Ascending aorta (tissue), 2 donors: Measurements from ENCODE around the gene ZBTB7A. TPM values are rescaled to one million over a fixed set of nuclear protein-coding genes. Genes with fewer than 3 reads are reported as not detected.

Experiments
- DNase-seq, 2 donors: peaks; one replicate each; pipeline ENCODE4 v3.0.0-alpha.2; 2019; ENCODE audit warnings: low spot score in 2 of 2
- H3K27ac ChIP-seq, 2 donors: fragments of 200-600 bp; sonication (generic); one replicate each; pipeline ENCODE4 v1.5.1; 2016 to 2017; ENCODE audit warnings: mild to moderate bottlenecking in 1 of 2
- H3K27me3 ChIP-seq: fragments of 200-600 bp; sonication (generic); one replicate; pipeline ENCODE4 v1.5.1; 2017
- H3K36me3 ChIP-seq, 2 donors: fragments of 200-600 bp; sonication (generic); one replicate each; pipeline ENCODE4 v1.5.1; 2016
- H3K4me1 ChIP-seq, 2 donors: fragments of 200-600 bp; sonication (generic); one replicate each; pipeline ENCODE4 v1.5.1; 2016 to 2017; ENCODE audit warnings: mild to moderate bottlenecking in 1 of 2
- H3K4me3 ChIP-seq, 2 donors: fragments of 200-600 bp; sonication (generic); one replicate each; pipeline ENCODE4 v1.5.1; 2016 to 2017; ENCODE audit warnings: mild to moderate bottlenecking in 1 of 2
- H3K9me3 ChIP-seq, 2 donors: fragments of 200-600 bp; sonication (generic); one replicate each; pipeline ENCODE4 v1.5.1; 2016
- CTCF ChIP-seq, 3 experiments: fragments of 200-600 bp in 2 of 3; fragments of 450-650 bp in 1 of 3; sonication (generic) in 2 of 3; IDR thresholded peaks; one replicate each; pipeline ENCODE4 v1.5.1; 2016 to 2019; ENCODE audit warnings: antibody characterized with exemption in 3 of 3, mild to moderate bottlenecking in 1 of 3, moderate library complexity in 1 of 3
- intact Hi-C: fragments of 100-400 bp; cut with DNase I; formaldehyde crosslinking; loops from one replicate; pipeline ENCODE4 v1.15.1; 2023
- total RNA-seq: library from RNA; depleted of rRNA; stranded (reverse); fragments of >200 nt; gene quantifications from one replicate; pipeline ENCODE4 v1.1.0, GENCODE V29; 2016

The ZBTB7A gene
- total RNA-seq, 1 donor from 2014 or later, result 76.4 TPM

GRCh38 chr19:4030981-4031380 lies 35.7 kb downstream of the ZBTB7A start:
- Histone ChIP-seq H3K27me3 (no peaks in the 10 kb centered on the region), H3K27ac (no peak overlapping the region), H3K36me3 (peaks cover 44 to 63% of the 10 kb centered on the region in 2 donors), H3K4me3 (no peak overlapping the region), H3K4me1 (no peaks in the 10 kb centered on the region), H3K9me3 (no peaks in the 10 kb centered on the region)
- TF ChIP-seq CTCF (IDR thresholded peaks at IDR 0.05), result no peak
- intact Hi-C loops, result no loop called here
- no peak for DNase-seq

GRCh38 chr19:4030552-4030951 lies 36.1 kb downstream of the ZBTB7A start:
- no peak for TF ChIP-seq CTCF (IDR thresholded peaks at IDR 0.05)
- DNase-seq, result no peak
- Histone ChIP-seq H3K4me3 (no peak overlapping the region), H3K9me3 (no peaks in the 10 kb centered on the region), H3K4me1 (no peaks in the 10 kb centered on the region), H3K36me3 (peaks cover 44 to 60% of the 10 kb centered on the region in 2 donors), H3K27me3 (no peaks in the 10 kb centered on the region), H3K27ac (no peak overlapping the region)
- intact Hi-C loops, result no loop called here

GRCh38 chr19:4029247-4029614 lies 37.5 kb downstream of the ZBTB7A start:
- Histone ChIP-seq H3K36me3 (peaks cover 50 to 57% of the 10 kb centered on the region in 2 donors), H3K4me1 (no peaks in the 10 kb centered on the region), H3K4me3 (no peak overlapping the region), H3K27me3 (no peaks in the 10 kb centered on the region), H3K27ac (no peak overlapping the region), H3K9me3 (no peaks in the 10 kb centered on the region)
- intact Hi-C loops, result no loop called here
- TF ChIP-seq CTCF (IDR thresholded peaks at IDR 0.05), result no peak
- no peak for DNase-seq

GRCh38 chr19:4028334-4029246 lies 38.1 kb downstream of the ZBTB7A start:
- no peak for DNase-seq
- no peak overlapping the region for H3K4me3 ChIP-seq
- intact Hi-C loops, result no loop called here

GRCh38 chr19:4027146-4027545 lies 39.6 kb downstream of the ZBTB7A start:
- Histone ChIP-seq H3K4me3 (no peak overlapping the region), H3K27me3 (no peaks in the 10 kb centered on the region), H3K4me1 (no peaks in the 10 kb centered on the region), H3K36me3 (peaks cover 37 to 44% of the 10 kb centered on the region in 2 donors), H3K27ac (no peak overlapping the region), H3K9me3 (no peaks in the 10 kb centered on the region)
- TF ChIP-seq CTCF (IDR thresholded peaks at IDR 0.05), result no peak
- intact Hi-C loops, result no loop called here
- no peak for DNase-seq

More at GRCh38 chr19:4028334-4029246, 38.1 kb downstream of the ZBTB7A start:
- H3K27ac ChIP-seq, result no peak overlapping the region
- H3K9me3 ChIP-seq, result no peaks in the 10 kb centered on the region
- no peak for TF ChIP-seq CTCF (IDR thresholded peaks at IDR 0.05)
- H3K36me3 ChIP-seq, result peaks cover 49 to 57% of the 10 kb centered on the region in 2 donors
- no peaks in the 10 kb centered on the region for H3K4me1 ChIP-seq
- no peaks in the 10 kb centered on the region for H3K27me3 ChIP-seq
